Neural cell (in vitro differentiated cells): ENCODE measurements around the gene ARHGEF19.

ENCODE experiments used
- EP300 ChIP-seq: fragments of 450-650 bp; conservative IDR thresholded peaks from 2 replicates; pipeline ENCODE4 v1.6.1; 2014; ENCODE audit warnings: antibody characterized with exemption, mild to moderate bottlenecking, moderate library complexity; ENCODE audit not compliant: poor library complexity, severe bottlenecking
- EZH2 ChIP-seq: fragments of 200-600, 300-800 bp; shearing (Covaris generic), sonication (generic); IDR thresholded peaks from 2 replicates; pipeline ENCODE4 v1.6.1; 2014; ENCODE audit warnings: antibody characterized with exemption, low read length, borderline replicate concordance, mild to moderate bottlenecking; ENCODE audit not compliant: insufficient read depth, poor library complexity, severe bottlenecking
- POLR2AphosphoS5 ChIP-seq: IDR thresholded peaks from 2 replicates; pipeline ENCODE4 v1.6.1; 2012
- TF ChIP-seq, protein P1 (sequence below): fragments of 450-650 bp; IDR thresholded peaks from 2 replicates; pipeline ENCODE4 v1.5.1; 2014; ENCODE audit warnings: antibody characterized with exemption, mild to moderate bottlenecking, moderate library complexity; ENCODE audit not compliant: poor library complexity, severe bottlenecking

GRCh38 chr1:16173447-16174260, 38.8 kb downstream of the ARHGEF19 start:
- TF ChIP-seq, protein P1, sequence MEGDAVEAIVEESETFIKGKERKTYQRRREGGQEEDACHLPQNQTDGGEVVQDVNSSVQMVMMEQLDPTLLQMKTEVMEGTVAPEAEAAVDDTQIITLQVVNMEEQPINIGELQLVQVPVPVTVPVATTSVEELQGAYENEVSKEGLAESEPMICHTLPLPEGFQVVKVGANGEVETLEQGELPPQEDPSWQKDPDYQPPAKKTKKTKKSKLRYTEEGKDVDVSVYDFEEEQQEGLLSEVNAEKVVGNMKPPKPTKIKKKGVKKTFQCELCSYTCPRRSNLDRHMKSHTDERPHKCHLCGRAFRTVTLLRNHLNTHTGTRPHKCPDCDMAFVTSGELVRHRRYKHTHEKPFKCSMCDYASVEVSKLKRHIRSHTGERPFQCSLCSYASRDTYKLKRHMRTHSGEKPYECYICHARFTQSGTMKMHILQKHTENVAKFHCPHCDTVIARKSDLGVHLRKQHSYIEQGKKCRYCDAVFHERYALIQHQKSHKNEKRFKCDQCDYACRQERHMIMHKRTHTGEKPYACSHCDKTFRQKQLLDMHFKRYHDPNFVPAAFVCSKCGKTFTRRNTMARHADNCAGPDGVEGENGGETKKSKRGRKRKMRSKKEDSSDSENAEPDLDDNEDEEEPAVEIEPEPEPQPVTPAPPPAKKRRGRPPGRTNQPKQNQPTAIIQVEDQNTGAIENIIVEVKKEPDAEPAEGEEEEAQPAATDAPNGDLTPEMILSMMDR, result no peak
- no peak for TF ChIP-seq POLR2AphosphoS5
- no peak for TF ChIP-seq EP300
- no peak for TF ChIP-seq EZH2
